ENCODE measurements around the gene NDST4.

DNA sequence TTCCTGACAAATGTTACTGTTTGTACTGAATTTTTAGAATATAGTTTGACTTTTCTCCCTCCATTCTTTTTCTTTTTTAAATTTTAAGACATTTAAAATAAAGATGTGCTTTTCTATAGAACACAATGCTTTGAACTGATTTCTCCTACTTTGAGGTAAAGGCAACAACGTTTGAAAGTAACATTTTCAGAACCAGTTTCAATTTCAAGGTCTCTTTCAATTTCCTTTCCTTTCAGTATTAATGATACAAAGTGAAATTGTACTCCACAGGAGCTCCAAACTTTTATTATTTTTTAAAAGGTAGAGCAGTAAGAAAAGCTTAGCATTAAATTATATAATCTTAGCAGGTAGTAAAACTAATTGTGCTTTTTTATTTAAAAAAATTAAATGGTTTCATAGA is 54.9 kb downstream of the NDST4 start:
- TF ChIP-seq POLR2AphosphoS5 (IDR thresholded peaks at IDR 0.05) (no peak), EP300 (IDR thresholded peaks at IDR 0.05) (no peak), POLR2A (IDR thresholded peaks at IDR 0.05) (no peak)
- TF ChIP-seq, protein P1, sequence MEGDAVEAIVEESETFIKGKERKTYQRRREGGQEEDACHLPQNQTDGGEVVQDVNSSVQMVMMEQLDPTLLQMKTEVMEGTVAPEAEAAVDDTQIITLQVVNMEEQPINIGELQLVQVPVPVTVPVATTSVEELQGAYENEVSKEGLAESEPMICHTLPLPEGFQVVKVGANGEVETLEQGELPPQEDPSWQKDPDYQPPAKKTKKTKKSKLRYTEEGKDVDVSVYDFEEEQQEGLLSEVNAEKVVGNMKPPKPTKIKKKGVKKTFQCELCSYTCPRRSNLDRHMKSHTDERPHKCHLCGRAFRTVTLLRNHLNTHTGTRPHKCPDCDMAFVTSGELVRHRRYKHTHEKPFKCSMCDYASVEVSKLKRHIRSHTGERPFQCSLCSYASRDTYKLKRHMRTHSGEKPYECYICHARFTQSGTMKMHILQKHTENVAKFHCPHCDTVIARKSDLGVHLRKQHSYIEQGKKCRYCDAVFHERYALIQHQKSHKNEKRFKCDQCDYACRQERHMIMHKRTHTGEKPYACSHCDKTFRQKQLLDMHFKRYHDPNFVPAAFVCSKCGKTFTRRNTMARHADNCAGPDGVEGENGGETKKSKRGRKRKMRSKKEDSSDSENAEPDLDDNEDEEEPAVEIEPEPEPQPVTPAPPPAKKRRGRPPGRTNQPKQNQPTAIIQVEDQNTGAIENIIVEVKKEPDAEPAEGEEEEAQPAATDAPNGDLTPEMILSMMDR (IDR thresholded peaks at IDR 0.05) = no peak
